ENCODE measurements around the gene IRF2BPL.

Gene IRF2BPL

GRCh38 chr14:77014004-77014604 is 14.4 kb downstream of the IRF2BPL start:
- in situ Hi-C loops (cut with MboI; ENCODE audit: low sequenced_read_pairs), result no loop called here

- in situ Hi-C loops (cut with MboI; ENCODE audit: low sequenced_read_pairs), result no loop called here
Observed at GRCh38 chr14:77012193-77012765, 16.2 kb downstream of the IRF2BPL start.

GRCh38 chr14:77011245-77011644 is 17.3 kb downstream of the IRF2BPL start:
- in situ Hi-C loops (cut with MboI; ENCODE audit: low sequenced_read_pairs), result no loop called here

GRCh38 chr14:77009014-77009413 is 19.5 kb downstream of the IRF2BPL start:
- in situ Hi-C loops (cut with MboI; ENCODE audit: low sequenced_read_pairs), result no loop called here

GRCh38 chr14:77008541-77008940 is 20.0 kb downstream of the IRF2BPL start:
- in situ Hi-C loops (cut with MboI; ENCODE audit: low sequenced_read_pairs), result no loop called here

GRCh38 chr14:77007975-77008421 is 20.5 kb downstream of the IRF2BPL start:
- in situ Hi-C loops (cut with MboI; ENCODE audit: low sequenced_read_pairs), result no loop called here

- in situ Hi-C loops (cut with MboI; ENCODE audit: low sequenced_read_pairs), result no loop called here
Observed at GRCh38 chr14:77007183-77007974, 21.1 kb downstream of the IRF2BPL start.

GRCh38 chr14:77006132-77006531 is 22.4 kb downstream of the IRF2BPL start:
- in situ Hi-C loops (cut with MboI; ENCODE audit: low sequenced_read_pairs), result no loop called here

- in situ Hi-C loops (cut with MboI; ENCODE audit: low sequenced_read_pairs), result no loop called here
Observed at GRCh38 chr14:77005559-77005958, 22.9 kb downstream of the IRF2BPL start.

- in situ Hi-C loops (cut with MboI; ENCODE audit: low sequenced_read_pairs), result no loop called here
Observed at GRCh38 chr14:77004711-77005460, 23.6 kb downstream of the IRF2BPL start.

GRCh38 chr14:77003960-77004710 is 24.4 kb downstream of the IRF2BPL start:
- in situ Hi-C loops (cut with MboI; ENCODE audit: low sequenced_read_pairs), result no loop called here

- in situ Hi-C loops (cut with MboI; ENCODE audit: low sequenced_read_pairs), result no loop called here
Observed at GRCh38 chr14:77002889-77003288, 25.6 kb downstream of the IRF2BPL start.

GRCh38 chr14:77002335-77002734 is 26.2 kb downstream of the IRF2BPL start:
- in situ Hi-C loops (cut with MboI; ENCODE audit: low sequenced_read_pairs), result no loop called here

GRCh38 chr14:77000340-77001270 is 27.9 kb downstream of the IRF2BPL start:
- in situ Hi-C loops (cut with MboI; ENCODE audit: low sequenced_read_pairs), result no loop called here

- in situ Hi-C loops (cut with MboI; ENCODE audit: low sequenced_read_pairs), result no loop called here
Observed at GRCh38 chr14:76998910-76999309, 29.6 kb downstream of the IRF2BPL start.

GRCh38 chr14:76997257-76997970 is 31.1 kb downstream of the IRF2BPL start:
- in situ Hi-C loops (cut with MboI; ENCODE audit: low sequenced_read_pairs), result no loop called here

GRCh38 chr14:76996563-76997146 is 31.9 kb downstream of the IRF2BPL start:
- in situ Hi-C loops (cut with MboI; ENCODE audit: low sequenced_read_pairs), result no loop called here

- in situ Hi-C loops (cut with MboI; ENCODE audit: low sequenced_read_pairs), result no loop called here
Observed at GRCh38 chr14:76995279-76996035, 33.1 kb downstream of the IRF2BPL start.
